Endometrial microvascular endothelial cells (primary cell): ENCODE results near the gene CCDC47. TPM values are rescaled to one million over a fixed set of nuclear protein-coding genes. Genes with fewer than 3 reads are reported as not detected.
"Not testable (repeated sequence)": the region's sequence is repeated elsewhere in the genome, so short reads cannot be mapped to it uniquely, and the experiment has no call there.

Source experiments
- in situ Hi-C: cut with HindIII; loops from 2 replicates; pipeline ENCODE4 v1.10.0; 2017; ENCODE audit warnings: low sequenced_read_pairs, low pct_unique_long_range_greater_than_20kb; ENCODE audit errors: inconsistent ontology term
- total RNA-seq: library from RNA; depleted of rRNA; stranded (reverse); fragments of >200 nt; gene quantifications from one replicate; pipeline ENCODE4 v1.2.3, GENCODE V29; 2015; ENCODE audit errors: inconsistent ontology term

The CCDC47 gene
- total RNA-seq, 1 donor from 2014 or later = 48.7 TPM

- in situ Hi-C loops = no loop called here
Measured at GRCh38 chr17:63752707-63753106, 20.7 kb downstream of the CCDC47 start.

GRCh38 chr17:63751806-63752205, 21.6 kb downstream of the CCDC47 start:
- in situ Hi-C loops = no loop called here

GRCh38 chr17:63741408-63742173, 31.8 kb downstream of the CCDC47 start, which contains the start of gene STRADA:
STRADA (minus strand) TSS chr17:63741799; CDS start chr17:63728369, 13,430 bp downstream.
- in situ Hi-C loops = no loop called here

DNA sequence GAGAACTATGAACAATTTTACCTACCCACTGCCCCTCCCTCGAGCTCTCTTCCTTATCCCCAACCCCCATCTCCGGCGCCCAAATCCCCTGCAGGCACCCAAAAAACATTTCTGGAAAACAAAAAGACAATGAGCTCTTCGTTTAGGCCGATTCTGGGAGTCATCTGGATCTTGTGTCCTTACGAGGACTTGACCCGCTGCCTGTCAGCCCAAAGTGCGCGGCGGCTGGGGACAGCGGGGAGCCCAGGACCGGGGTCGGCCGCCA, 32.3 kb downstream of the CCDC47 start:
- in situ Hi-C loops = no loop called here

GRCh38 chr17:63740464-63741142, 32.8 kb downstream of the CCDC47 start:
- in situ Hi-C loops = no loop called here

DNA sequence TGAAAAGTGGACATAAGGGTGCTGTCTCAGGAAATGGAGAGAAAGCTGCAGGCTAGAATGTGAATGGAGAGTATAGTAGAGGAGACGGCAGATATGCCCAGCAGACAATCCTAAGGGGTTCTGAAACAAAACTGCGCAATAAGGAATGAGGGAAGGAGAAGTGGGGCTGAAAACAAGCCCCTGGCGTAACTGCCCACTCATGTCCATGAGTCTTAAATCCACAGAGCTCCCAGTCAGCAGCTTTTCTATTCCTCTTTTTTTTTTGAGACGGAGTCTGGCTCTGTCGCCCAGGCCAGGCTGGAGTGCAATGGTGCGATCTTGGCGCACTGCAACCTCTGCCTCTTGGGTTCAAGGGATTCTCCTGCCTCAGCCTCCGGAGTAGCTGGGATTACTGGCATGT, 37.7 kb downstream of the CCDC47 start:
- in situ Hi-C loops = no loop called here

DNA sequence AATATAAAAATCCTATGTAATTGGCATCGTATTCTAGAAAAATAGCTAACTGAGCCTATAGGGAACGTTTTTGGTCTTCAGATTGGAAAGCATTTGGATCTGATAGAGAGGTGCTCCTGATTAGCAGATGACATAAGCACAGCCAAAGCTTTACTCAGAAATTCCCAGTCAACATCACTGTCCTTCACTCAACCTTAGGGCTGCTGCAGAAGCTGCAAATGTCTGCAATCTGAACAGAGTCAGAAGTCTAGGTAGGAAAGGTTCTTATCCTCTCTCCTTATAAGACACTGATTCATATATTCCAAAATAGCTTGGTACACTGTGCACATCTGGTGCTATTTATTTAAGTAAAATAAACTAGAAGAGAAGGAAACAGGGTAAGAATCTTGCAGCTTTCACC, 51.0 kb downstream of the CCDC47 start:
- in situ Hi-C loops = no loop called here

DNA sequence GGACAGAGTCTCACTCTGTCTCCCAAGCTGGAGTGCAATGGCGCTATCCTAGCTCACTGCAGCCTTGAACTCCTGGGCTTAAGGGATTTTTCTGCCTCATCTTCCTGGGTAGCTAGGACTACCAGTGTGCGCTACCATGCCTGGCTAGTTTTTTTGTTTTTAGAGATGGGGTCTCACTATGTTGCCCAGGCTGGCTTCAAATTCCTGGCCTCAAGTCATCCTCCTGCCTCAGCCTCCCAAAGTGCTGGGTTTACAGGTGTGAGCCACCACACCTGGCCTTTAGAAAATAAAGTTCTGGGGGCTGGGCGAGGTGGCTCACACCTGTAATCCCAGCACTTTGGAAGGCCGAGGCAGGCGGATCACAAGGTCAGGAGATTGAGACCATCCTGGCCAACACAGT, 53.2 kb downstream of the CCDC47 start:
- in situ Hi-C loops = not testable (repeated sequence)

DNA sequence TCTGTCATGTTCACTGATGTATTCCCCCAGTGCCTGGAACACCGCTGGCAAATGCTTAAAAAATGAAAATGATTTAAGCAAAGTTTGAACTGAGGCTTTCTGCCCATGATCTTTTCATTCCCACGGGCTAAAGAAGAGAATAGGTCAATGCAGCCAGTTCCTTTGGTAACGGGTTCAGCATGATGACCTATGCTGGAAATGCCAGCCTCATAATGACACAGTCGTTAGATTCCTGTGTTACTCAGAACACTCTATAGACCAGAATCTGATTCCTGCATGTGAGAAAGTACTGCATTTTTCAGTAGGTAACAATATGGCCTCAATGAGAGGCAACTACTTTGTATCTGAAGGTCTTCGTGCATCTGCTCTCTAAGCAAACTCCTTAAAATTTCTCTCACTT, 54.4 kb downstream of the CCDC47 start:
- in situ Hi-C loops = no loop called here

DNA sequence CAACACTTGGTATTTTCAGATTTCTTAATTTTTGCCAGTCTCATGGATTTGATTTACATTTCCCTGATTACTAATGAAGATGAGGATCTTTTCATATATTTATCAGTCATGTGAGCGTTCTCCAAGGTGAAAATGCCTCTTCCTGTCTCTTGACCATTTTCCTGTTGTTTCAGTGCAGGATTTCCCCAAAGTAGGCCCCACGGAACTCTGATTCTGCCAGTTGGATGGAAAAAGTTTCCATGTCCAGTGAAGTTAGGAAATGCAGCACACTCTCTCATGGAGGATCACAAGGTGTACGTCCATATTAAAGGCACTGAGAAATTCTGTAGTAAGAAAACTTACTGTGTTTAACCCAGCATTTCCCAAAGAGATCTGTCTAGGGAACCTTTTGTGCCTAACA, 57.0 kb downstream of the CCDC47 start:
- in situ Hi-C loops = no loop called here

- in situ Hi-C loops = no loop called here
Measured at GRCh38 chr17:63714550-63715277, 58.7 kb downstream of the CCDC47 start.

- in situ Hi-C loops = no loop called here
Measured at GRCh38 chr17:63709110-63709509, 64.3 kb downstream of the CCDC47 start.

- in situ Hi-C loops = no loop called here
Measured at GRCh38 chr17:63707151-63707550, 66.2 kb downstream of the CCDC47 start.

- in situ Hi-C loops = no loop called here
Measured at GRCh38 chr17:63706336-63707082, 66.9 kb downstream of the CCDC47 start.

DNA sequence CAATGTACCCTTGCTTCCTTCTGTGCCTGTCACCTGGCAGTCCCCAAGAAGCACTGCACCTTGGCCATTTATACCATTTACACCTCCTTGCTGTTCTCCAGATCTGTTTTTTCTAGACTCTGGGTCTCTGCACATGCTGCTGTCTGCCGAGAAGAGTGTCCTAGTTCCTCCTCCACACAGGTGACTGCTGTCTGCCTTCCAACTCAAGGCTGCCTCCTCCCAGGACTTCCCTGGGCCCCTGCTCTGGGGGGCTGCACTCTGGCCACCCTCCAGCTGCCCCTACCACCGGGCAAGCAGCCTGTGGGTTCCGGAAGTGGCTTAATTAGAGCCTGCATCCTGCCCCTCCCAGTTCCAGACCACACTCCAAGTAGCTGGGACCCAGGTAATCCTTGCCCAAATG, 67.7 kb downstream of the CCDC47 start:
- in situ Hi-C loops = no loop called here

GRCh38 chr17:63704836-63705235, 68.6 kb downstream of the CCDC47 start:
- in situ Hi-C loops = no loop called here

- in situ Hi-C loops = no loop called here
Measured at GRCh38 chr17:63704259-63704576, 69.2 kb downstream of the CCDC47 start.

DNA sequence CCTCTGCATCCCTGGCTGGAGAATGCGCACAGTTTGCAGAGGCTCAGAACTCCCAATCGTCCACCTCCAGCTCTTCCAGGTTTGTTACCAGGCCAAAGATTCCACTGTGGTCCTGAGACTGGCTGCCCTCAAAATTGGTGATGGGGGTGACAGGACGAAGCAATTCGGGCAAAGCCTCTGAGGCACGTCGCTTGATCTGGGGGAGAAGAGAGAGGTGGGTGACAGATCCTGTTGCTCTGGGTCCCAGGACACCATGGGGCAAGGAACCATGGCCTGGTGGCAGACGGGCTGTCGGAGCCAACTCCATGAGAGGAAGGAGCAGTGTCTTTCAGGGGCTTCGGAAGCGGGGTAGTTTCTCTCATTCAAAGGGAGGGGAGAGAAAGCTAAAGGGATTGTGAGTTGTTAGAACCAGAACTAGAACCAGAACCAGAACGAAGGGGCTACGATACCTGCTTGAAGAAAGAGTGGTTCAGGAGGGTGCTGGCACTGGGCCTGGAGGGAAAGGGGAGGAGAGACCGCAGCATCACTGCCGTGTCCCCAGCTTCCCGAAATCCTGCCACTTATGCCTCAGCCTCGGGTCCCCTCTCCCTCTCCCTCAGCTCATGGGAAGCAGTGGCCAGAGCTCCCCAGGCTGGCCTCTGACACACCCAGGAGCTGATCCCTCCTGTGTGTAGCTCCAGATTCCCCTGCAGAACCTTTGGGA, 69.7 kb downstream of the CCDC47 start:
- in situ Hi-C loops = no loop called here

GRCh38 chr17:63703029-63703428, 70.4 kb downstream of the CCDC47 start:
- in situ Hi-C loops = no loop called here
